Right renal cortex interstitium (tissue), 3 donors: ENCODE results near the gene ANGPT4. TPM values are rescaled to one million over a fixed set of nuclear protein-coding genes. Genes with fewer than 3 reads are reported as not detected.
"Not testable (repeated sequence)": the region's sequence is repeated elsewhere in the genome, so short reads cannot be mapped to it uniquely, and the experiment has no call there.

ENCODE experiments used
- DNase-seq, 3 donors: peaks; one replicate each; pipeline ENCODE4 v3.0.0-alpha.2; 2013; ENCODE audit warnings: low read depth in 3 of 3, low spot score in 2 of 3
- polyA plus RNA-seq, 3 donors: library from polyadenylated mRNA; unstranded; fragments of 120-200 nt; gene quantifications; one replicate each; pipeline ENCODE4 v1.2.1, GENCODE V29; 2013; ENCODE audit not compliant: insufficient read length in 3 of 3

The ANGPT4 gene
- polyA plus RNA-seq, 3 donors = 0.15 to 0.50 (median 0.31) TPM

GRCh38 chr20:909641-910040 is 6.5 kb downstream of the ANGPT4 start:
- no peak for DNase-seq

GRCh38 chr20:906703-907270 is 9.3 kb downstream of the ANGPT4 start:
- DNase-seq = no peak

- no peak for DNase-seq
Observed at GRCh38 chr20:906001-906520, 10.1 kb downstream of the ANGPT4 start.

GRCh38 chr20:905396-905961 is 10.7 kb downstream of the ANGPT4 start:
- DNase-seq = no peak

- DNase-seq = no peak
Observed at GRCh38 chr20:904039-904545, 12.0 kb downstream of the ANGPT4 start.

- not testable (repeated sequence) for DNase-seq
Observed at GRCh38 chr20:897436-897835, 18.7 kb downstream of the ANGPT4 start.

- DNase-seq = no peak
Observed at GRCh38 chr20:896501-897025, 19.6 kb downstream of the ANGPT4 start.

- DNase-seq = not testable (repeated sequence)
Observed at GRCh38 chr20:892371-892770, 23.8 kb downstream of the ANGPT4 start.

GRCh38 chr20:891706-892080 is 24.4 kb downstream of the ANGPT4 start:
- peak in 2 of 3 donors; percentile 23 to 44 for DNase-seq

- DNase-seq = no peak
Observed at GRCh38 chr20:891058-891705, 25.0 kb downstream of the ANGPT4 start.

- DNase-seq = no peak
Observed at GRCh38 chr20:890666-891057, 25.5 kb downstream of the ANGPT4 start.

GRCh38 chr20:889932-890463 is 26.1 kb downstream of the ANGPT4 start:
- DNase-seq = no peak

GRCh38 chr20:889106-889505 is 27.0 kb downstream of the ANGPT4 start:
- no peak for DNase-seq

GRCh38 chr20:888057-888456 is 28.1 kb downstream of the ANGPT4 start:
- DNase-seq = no peak

GRCh38 chr20:887137-887536 is 29.0 kb downstream of the ANGPT4 start:
- no peak for DNase-seq

- peak; percentile 5 to 39 (median 27) for DNase-seq
Observed at GRCh38 chr20:884983-885952, 30.9 kb downstream of the ANGPT4 start.

GRCh38 chr20:881783-882144 is 34.4 kb downstream of the ANGPT4 start:
- DNase-seq = no peak

GRCh38 chr20:881051-881782 is 34.9 kb downstream of the ANGPT4 start:
- DNase-seq = no peak

- DNase-seq = no peak
Observed at GRCh38 chr20:879626-880025, 36.5 kb downstream of the ANGPT4 start.
